SIG-M5 treated with dmso at 0.1 percent for 504 hours (cell line): ENCODE results near the gene ACTRT2.

Experiments used
- DNase-seq: peaks from one replicate; lab custom pipeline; 2025; ENCODE audit not compliant: unreplicated experiment; lab: John Stamatoyannopoulos, UW

The ACTRT2 gene

DNA sequence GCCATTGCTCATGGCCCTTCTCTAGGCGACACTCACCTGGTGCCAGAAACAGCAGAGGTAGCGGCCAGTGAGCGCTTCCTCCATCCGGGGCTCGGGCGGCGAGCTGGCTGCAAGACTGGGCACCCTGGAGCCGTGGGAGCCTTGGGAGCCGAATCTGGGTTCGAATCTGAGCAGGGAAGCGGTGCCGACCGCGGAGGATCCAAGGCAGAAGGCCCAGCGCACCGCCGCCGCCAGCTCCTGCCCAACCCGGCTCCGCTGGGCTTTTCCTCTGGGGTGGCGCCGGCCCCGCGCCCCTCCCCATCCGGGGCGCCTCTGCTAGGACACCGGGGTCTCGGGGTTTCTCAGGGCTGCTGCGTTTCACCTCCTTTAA, 46.0 kb downstream of the ACTRT2 start:
- no peak for DNase-seq

DNA sequence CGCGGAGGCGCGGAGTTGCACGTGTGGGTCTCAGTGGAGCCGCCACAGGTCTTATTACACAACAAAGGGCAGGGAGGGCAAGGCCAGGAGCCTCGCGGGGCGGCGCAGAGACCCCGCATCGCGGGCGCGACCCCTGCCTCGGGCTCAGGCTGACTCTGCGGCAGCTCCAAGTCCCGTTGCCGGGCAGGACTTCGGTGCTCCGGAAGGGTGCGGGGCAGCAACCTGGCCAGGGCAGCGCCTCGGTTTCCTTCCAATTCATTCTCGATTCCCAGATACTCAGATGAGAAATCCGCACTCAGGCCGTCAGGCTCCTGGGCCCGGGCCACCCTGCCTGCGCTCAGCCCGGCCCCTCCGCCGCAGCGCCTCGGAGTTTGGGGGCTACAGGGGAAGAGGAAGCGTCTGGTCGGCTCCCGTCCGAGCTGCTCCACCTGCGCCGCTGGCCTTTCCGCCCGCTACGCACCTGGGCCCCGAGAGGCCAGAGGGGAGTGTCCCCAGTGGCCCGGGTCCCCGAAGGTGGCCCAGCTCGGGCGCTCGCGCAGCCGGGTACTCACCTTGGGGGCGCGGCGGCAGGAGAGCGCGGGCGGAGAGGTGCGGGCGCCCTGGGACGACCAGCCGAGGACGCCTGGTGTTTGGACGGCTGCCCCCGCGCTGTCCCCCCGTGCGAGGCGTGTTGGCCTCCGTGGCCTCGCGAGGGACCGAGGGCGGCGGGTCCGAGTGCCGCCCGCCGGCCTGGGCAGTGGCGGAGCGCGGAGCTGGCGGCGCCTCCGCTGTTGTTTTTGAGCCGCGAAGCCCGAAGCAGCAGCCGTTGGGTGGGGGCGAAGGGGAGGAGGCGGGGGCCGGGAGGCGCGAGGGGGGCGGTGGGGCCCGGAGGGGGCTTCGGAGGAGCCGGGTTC, 46.6 kb downstream of the ACTRT2 start:
- DNase-seq: no peak

DNA sequence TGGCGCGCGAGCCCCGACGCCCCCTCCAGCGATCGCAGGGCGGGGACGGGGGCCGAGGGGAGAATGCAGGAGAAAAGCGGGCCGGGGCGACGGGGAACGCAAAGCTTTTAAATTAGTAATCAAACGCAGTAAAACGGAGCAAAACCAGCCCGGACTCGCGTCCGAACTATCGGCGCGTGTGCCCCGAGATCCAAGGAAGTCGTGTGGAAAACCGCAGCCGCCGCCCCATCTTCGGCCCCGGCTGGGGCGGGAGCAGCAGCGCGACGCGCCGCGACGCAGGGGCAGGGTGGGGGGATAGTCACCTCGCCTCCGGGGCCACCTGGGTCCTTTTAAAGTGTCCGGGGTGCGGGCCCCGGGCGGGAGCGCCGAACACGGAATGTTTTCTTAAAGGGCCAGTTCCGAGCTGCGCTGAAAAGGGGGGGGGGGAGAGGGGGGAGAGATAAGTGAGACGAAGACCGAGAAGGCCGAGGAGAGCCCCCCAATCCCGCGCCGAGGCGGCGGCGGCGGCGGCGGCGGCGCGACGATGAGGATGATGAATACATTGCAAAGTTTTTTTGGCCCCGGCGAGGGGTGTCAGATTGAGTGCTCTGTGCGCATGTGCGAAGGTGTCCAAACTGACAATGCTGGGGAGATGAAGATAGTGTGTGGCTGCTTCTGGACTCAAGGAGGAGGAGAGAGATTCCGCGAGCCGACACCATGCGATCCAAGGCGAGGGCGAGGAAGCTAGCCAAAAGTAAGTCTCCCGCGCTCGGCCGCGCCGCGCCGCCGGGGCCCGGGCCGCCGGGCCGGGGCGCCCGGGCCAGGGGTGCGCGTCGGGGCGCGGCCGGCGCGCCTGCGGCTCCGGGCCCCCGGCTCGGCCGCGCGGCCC, 47.5 kb downstream of the ACTRT2 start, which contains the start of gene PRDM16:
Gene PRDM16 (plus strand): TSS at position 640 of the 868 bp plus-strand sequence. CDS start 57 bp downstream, at position 697.
- DNase-seq: no peak

DNA sequence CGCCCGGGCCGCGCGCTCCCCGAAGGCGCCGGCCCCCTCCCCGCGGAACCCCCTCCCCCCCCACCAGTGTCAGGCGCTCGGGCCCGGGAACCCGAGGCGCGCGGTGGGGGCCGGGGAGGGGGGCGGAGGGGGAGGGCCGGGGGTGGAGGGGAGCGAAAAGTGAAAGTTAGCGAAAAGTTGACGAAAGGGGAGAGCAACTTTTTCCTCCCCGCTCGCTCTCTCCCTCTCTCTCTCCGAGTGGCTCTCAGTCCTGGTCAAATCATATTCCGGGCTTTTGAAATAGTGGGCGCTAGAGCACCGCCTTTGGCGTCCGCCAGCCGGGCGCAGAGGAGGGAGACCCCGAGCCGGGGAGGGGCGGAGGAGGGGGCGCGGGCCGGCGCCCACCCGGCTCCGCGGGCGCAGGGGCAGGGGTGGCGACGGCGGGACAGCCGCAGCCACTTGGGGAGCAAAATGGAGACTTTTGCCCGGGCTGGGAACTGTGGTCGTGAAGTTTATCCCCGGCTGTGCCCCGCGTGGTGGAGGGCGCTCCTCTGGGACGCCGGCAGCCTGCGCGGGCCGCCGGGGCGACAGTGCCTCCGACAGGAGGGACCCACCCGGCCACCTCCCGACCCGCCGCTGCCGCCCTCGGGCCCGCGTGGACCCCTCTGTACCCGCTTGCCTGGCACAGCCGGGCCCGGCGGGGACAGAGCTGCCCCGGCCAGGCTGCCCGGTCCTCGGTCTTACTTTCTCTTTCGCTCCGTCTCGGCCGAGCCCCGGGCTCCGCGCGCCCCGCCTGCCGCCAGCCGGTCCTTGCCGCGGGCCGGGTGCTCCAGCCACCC, 48.4 kb downstream of the ACTRT2 start:
- DNase-seq: no peak

DNA sequence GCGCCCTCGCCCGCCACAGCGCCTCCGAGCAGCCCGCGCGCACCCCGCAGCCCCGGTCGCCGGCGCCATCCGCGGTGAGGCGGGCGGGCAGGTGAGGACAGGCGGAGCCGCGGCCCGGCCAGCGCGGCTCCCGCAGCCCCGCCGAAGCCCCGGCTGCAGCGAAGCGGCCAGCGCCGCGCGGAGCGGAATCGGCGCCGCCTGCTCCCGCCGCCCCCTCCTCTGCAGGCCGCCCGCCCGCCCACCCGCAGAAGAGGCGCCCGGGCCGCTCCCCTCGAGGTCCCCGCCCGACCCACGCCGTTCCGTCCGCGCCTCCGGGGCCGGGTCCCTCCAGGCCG, 49.0 kb downstream of the ACTRT2 start:
- DNase-seq: no peak

DNA sequence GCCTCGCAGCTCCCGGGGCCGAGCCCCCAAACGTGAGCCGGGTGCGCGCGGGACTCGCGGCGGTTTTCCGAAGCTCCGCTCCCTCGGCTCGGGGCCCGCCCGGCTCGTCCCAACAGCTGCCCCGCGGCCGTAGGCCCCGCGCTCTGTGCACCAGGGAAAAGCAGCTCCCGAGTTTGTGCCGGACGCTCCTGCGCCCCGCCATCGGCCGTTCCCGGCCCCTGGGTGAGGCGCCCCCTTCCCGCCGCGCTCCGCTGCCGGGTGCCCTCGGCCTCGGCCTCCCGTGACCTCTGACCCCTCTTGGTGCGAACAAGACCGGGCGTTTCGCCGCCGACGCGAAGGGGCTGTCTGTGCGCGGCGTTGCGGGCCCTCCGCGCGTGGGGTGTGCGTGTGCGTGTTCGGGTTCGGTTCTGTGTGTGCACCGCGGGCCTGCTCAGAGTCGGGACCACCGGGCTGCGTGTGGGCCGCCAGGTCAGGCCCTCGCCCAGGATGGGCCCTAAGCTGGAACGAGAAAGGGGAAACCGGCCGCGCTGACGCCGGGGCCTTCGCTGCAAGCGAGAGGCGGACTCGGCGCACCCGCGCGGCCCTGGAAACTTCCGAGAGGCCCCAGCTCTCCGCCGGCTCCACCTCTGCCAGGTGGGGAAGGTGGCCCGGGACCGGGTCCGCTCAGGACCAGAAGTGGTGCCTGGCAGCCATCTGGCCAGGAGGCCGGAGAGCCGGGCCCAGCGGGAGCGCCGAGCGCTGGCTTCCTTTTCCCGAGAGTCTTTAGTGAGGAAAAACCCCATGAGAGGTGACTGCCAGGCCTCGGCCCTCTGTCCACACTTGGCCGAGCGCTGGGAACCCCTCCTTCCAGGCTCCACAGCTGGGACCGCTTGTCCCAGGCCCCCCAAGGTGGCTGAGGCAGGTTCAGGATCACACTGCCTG, 49.6 kb downstream of the ACTRT2 start:
- no peak for DNase-seq

DNA sequence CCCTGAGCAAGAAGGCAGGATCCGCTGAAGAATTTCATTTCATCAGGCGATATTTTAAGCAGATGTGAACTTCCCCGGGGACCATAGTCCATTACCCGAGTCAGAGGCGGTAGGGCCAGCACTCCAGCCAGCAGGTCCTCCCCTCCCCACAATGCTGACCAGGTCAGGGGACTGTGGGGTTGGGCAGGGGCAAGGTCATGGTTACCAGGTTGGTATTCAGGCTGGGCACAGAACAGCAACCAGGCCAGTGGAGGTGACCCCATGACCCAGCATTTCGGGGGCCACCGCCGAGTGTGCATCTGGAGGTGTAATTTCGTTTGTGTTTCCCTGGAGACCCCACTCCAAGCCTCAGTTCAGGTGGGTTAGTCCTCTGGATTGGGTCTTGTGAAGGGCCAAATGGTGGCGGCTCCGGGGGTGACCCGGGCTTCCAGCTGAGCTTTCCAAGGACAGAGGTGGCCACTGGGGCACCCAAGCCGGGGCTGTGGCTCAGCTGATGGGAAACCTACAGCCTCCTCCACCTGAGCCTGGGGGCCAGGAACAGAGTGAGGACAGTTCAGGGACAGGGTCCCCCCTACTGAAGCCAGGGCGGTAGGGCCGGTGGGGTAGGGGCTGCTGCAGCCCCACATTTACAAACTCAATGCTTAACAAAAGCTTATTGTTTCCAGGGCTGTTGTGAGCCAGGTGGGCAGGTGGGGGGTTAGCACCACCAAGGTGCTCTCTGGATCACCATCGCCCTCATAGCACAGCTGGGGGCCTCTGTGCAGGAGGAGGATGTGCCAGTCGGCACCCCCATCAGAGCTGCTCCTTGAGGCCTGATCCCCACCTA, 50.5 kb downstream of the ACTRT2 start:
- DNase-seq: no peak
